Measurements from ENCODE around the gene SPATA33. TPM values are rescaled to one million over a fixed set of nuclear protein-coding genes. Genes with fewer than 3 reads are reported as not detected.

The SPATA33 gene
- total RNA-seq, 6 experiments from 2014 or later = 6.3 to 10.1 (median 7.8) TPM

DNA sequence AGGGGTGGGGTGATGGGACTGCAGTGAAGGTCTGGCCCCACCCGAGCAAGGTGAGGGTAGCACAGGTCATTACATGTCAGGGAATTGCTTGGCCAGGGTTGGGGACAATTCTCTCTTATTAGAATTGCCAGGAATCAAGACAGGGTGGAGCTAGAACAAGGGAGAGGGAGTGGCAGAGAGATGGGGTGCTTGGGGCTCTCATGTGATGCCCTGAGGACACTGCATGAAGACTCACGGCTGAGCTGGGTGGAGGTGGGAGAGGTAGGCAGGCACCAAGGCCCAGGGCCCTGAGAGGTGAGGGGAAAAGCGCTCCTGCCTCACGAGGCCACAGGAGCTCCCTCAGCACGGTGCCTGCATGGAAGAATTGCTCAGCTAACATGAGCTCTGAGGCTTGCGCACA is 40.6 kb upstream of the SPATA33 start:
- Mint-ChIP-seq H3K9me3 (no peaks in the 10 kb centered on the region), H3K27me3 (ENCODE audit: insufficient read depth) (peaks cover 15% of the 10 kb centered on the region), H3K36me3 (ENCODE audit: low read depth) (no peaks in the 10 kb centered on the region), H3K27ac (no peak overlapping the region), H3K4me3 (no peak overlapping the region), H3K4me1 (ENCODE audit: low read depth) (peaks cover 13% of the 10 kb centered on the region)
- DNase-seq = no peak
- TF ChIP-seq, protein P1, sequence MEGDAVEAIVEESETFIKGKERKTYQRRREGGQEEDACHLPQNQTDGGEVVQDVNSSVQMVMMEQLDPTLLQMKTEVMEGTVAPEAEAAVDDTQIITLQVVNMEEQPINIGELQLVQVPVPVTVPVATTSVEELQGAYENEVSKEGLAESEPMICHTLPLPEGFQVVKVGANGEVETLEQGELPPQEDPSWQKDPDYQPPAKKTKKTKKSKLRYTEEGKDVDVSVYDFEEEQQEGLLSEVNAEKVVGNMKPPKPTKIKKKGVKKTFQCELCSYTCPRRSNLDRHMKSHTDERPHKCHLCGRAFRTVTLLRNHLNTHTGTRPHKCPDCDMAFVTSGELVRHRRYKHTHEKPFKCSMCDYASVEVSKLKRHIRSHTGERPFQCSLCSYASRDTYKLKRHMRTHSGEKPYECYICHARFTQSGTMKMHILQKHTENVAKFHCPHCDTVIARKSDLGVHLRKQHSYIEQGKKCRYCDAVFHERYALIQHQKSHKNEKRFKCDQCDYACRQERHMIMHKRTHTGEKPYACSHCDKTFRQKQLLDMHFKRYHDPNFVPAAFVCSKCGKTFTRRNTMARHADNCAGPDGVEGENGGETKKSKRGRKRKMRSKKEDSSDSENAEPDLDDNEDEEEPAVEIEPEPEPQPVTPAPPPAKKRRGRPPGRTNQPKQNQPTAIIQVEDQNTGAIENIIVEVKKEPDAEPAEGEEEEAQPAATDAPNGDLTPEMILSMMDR (IDR thresholded peaks at IDR 0.05) = no peak

DNA sequence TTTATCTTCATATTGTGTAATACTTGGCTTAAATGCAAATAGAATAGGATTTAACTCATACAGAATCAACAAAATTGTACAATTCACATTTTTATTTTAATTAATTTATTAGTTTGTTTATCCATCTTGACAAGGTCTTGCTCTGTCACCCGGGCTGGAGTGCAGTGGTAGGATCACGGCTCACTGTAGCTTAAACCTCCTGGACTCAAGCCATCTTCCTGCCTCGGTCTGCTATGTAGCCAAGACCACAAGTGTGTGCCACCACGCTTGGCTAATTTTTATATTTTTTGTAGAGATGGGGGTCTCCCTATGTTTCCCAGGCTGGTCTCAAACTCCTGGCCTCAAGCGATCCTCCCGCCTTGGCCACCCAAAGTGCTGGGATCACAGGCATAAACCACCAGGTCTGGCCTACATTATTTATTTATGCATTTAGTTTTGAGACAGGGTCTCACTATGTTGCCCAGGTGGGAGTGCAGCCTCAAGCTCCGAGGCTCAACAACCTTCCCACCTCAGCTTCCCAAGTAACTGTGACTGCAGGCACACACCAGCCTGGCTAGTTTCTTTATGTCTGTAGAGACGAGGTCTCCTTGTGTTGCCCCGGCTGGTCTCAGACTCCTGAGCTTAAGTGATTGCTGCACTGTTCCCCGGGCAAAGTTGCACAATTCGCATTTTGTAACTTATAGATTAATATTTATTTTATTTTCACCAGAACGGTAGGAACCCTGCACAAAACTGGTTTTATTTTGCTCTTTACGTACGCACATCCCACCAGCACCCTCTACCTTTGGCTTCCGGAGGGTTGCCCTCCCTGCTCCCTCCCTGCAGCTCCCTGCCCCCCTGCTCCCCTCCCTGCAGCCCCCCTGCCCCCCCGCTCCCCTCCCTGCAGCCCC is 39.3 kb upstream of the SPATA33 start:
- Mint-ChIP-seq H3K36me3 (ENCODE audit: low read depth) (no peaks in the 10 kb centered on the region), H3K4me3 (no peak overlapping the region), H3K4me1 (ENCODE audit: low read depth) (peaks cover 7% of the 10 kb centered on the region), H3K27ac (no peak overlapping the region), H3K9me3 (no peaks in the 10 kb centered on the region), H3K27me3 (ENCODE audit: insufficient read depth) (peaks cover 13% of the 10 kb centered on the region)
- TF ChIP-seq, protein P1 (IDR thresholded peaks at IDR 0.05) = no peak
- no peak for DNase-seq

DNA sequence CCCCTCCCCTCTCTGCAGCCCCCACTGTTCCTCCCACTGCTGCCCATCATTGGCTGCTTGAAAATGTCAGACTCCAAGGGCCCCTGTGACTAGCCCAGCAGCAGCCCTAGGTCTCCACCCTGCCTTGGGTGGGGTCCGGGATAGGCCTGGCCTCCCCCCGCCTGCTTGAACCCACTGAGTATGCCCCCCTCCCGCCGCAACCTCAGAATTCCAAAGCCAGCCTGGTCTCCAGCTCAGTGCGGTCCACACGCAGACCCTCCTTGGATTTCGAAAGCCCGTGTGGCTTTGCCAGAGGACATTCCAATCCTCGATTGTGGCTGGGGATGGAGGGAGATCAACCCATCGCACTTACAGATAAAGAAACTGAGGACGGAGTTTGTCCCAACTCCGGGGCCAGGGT is 37.8 kb upstream of the SPATA33 start:
- TF ChIP-seq, protein P1 (IDR thresholded peaks at IDR 0.05) = no peak
- H3K36me3 Mint-ChIP-seq (ENCODE audit: low read depth) = no peaks in the 10 kb centered on the region
- H3K27ac Mint-ChIP-seq = no peak overlapping the region
- H3K27me3 Mint-ChIP-seq (ENCODE audit: insufficient read depth) = peaks cover 15% of the 10 kb centered on the region
- H3K4me3 Mint-ChIP-seq = no peak overlapping the region
- peaks cover 12% of the 10 kb centered on the region for H3K4me1 Mint-ChIP-seq (ENCODE audit: low read depth)
- DNase-seq = no peak
- no peaks in the 10 kb centered on the region for H3K9me3 Mint-ChIP-seq

DNA sequence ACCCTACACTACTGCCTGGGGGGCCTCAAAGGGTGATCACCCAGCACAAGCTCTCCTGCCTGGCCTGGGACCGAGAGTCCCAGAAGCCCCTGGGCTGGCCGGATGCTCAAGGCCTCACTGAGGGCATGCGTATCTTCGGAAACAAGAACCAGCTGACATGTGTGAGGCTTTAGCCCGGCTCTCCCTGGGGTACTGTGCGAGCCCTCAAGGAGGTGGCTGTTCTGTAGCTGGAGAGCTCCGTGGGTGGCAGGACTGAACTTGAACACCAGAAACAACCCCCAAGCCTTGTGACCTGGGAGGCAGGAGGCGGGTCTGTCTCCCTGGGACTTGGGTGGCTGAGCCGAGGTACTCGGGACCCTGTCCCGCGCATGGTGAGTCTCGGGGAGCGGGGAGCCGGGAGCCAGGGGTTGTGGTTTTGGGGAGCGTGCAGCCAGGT is 37.2 kb upstream of the SPATA33 start:
- Mint-ChIP-seq H3K27ac (no peak overlapping the region), H3K36me3 (ENCODE audit: low read depth) (no peaks in the 10 kb centered on the region), H3K4me3 (no peak overlapping the region), H3K4me1 (ENCODE audit: low read depth) (peaks cover 12% of the 10 kb centered on the region), H3K9me3 (no peaks in the 10 kb centered on the region), H3K27me3 (ENCODE audit: insufficient read depth) (peaks cover 15% of the 10 kb centered on the region)
- no peak for DNase-seq
- TF ChIP-seq, protein P1 (IDR thresholded peaks at IDR 0.05) = no peak

DNA sequence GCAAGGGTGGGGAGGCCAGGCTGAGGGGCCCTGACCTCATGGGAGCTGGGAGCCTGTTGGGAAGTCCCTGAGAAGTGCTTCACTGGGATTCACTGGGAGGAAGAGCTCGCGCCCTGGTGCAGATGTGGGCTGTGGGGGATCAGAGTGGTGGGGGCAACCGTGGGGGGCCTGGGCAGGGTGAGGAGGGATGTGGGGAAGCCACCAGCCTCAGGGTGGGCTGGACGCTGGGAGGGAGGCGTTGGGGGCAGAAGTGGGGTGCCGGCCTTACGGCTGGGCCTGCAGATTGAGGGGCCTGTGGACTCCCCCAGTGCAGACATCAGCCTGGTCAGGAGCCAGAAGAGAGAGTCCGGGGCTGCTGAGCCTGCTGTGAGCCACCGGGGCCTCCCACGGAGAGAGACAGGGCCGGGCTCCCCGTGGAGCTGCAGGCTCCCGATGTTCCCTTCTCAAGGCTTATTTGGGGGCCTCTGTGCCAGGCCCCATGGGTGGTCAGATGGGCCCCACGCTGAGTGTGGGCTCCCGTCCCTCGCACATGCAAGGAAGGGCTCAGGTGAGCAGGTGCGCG is 36.4 kb upstream of the SPATA33 start:
- H3K27me3 Mint-ChIP-seq (ENCODE audit: insufficient read depth) = peaks cover 17% of the 10 kb centered on the region
- no peaks in the 10 kb centered on the region for H3K36me3 Mint-ChIP-seq (ENCODE audit: low read depth)
- H3K4me3 Mint-ChIP-seq = no peak overlapping the region
- no peaks in the 10 kb centered on the region for H3K9me3 Mint-ChIP-seq
- TF ChIP-seq, protein P1 (IDR thresholded peaks at IDR 0.05) = no peak
- peaks cover 12% of the 10 kb centered on the region for H3K4me1 Mint-ChIP-seq (ENCODE audit: low read depth)
- no peak for DNase-seq
- no peak overlapping the region for H3K27ac Mint-ChIP-seq

Measured in HFFc6 (cell line).